HG03378 (cell line): ENCODE data around the gene POLR2J3.
"Not testable (repeated sequence)": the region's sequence is repeated elsewhere in the genome, so short reads cannot be mapped to it uniquely, and the experiment has no call there.

Experiments
- ATAC-seq: cut with Tn5 transposase; IDR thresholded peaks from one replicate; pipeline ENCODE4 v1.9.1; 2021; ENCODE audit warnings: mild to moderate bottlenecking, moderate library complexity; ENCODE audit not compliant: unreplicated experiment

Gene POLR2J3

GRCh38 chr7:102527182-102527581 is 45.2 kb downstream of the POLR2J3 start:
- ATAC-seq: not testable (repeated sequence)

- ATAC-seq: not testable (repeated sequence)
Observed at GRCh38 chr7:102524803-102525202, 47.6 kb downstream of the POLR2J3 start.

GRCh38 chr7:102520797-102521196 is 51.6 kb downstream of the POLR2J3 start:
- not testable (repeated sequence) for ATAC-seq

- peak; percentile 23 for ATAC-seq
Observed at GRCh38 chr7:102517550-102518147, 54.7 kb downstream of the POLR2J3 start, which contains the start of gene RASA4B. RASA4B (minus strand) TSS chr7:102517777; CDS start chr7:102517710, 67 bp downstream.
